Coronary artery (tissue), 2 donors: Measurements from ENCODE around the gene ANKRD18B.
"Not testable (repeated sequence)": the region's sequence is repeated elsewhere in the genome, so short reads cannot be mapped to it uniquely, and the experiment has no call there.

Experiments
- DNase-seq: peaks from one replicate; pipeline ENCODE4 v3.0.0-alpha.2; 2017; ENCODE audit warnings: low spot score
- H3K27ac ChIP-seq, 2 donors: fragments of 200-600 bp; sonication (generic); one replicate each; pipeline ENCODE4 v1.5.1; 2016 to 2019
- H3K4me3 ChIP-seq: fragments of 200-600 bp; sonication (generic); 2 replicates; pipeline ENCODE4 v1.5.1; 2016; ENCODE audit warnings: mild to moderate bottlenecking, moderate library complexity
- CTCF ChIP-seq: fragments of 200-600 bp; sonication (generic); IDR thresholded peaks from one replicate; pipeline ENCODE4 v1.5.1; 2019; ENCODE audit warnings: antibody characterized with exemption

The ANKRD18B gene

DNA sequence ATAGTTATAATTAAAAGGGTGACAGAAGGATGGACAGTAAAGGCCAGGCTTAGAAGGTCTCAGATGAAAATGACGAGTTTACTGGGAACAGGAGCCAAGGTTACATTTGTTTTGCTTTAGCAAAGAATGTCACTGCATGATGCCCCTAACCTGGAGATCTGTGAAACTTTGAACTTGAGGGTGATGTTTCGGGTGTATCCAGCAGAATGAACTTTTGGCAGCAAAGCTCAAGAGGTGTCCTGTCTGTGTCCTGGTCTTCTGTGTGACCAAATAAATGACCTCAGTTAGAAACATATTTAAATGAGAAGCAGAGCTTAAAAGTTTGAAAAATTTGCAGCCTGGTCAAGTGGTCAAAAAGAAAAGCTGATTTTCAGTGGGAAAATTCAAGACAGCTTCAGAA, 64.8 kb downstream of the ANKRD18B start:
- not testable (repeated sequence) for H3K27ac ChIP-seq, DNase-seq, H3K4me3 ChIP-seq

DNA sequence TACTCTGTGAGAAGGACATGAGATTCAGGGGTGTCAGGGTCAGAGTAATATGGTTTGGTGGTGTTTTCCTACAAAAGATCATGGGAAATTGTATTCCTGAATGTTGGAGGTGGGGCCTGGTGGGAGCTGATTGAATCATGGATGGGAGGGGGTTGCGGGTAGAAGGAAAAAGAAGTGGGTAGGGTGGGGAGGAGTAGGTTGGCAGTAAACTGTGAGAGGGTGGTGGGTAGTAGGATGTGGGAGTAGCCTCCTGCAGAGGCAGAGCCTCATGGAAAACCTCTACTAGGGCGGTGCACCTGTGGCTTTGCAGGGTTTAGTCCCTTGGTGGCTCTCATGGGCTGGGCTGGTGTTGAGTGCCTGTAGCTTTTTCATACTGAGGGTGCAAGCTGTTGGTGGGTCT, 66.8 kb downstream of the ANKRD18B start:
- not testable (repeated sequence) for H3K27ac ChIP-seq, DNase-seq, H3K4me3 ChIP-seq

DNA sequence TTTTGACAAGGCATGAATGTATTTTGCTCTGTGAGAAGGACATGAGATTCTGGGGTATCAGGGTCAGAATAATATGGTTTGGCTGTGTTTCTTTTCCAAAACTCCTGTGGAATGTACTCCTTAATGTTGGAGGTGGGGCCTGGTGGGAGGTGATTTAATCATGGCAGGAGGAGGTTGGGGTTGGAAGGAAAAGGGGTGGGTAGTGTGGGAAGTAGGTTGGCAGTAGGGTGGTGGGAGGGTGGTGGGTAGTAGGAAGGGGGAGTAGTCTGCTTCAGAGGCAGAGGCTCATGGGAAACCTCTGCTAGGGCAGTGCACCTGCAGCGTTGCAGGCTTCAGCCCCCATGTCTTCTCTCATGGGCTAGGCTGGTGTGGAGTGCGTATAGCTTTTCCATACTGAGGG, 72.9 kb downstream of the ANKRD18B start:
- H3K4me3 ChIP-seq, DNase-seq, H3K27ac ChIP-seq: not testable (repeated sequence)

DNA sequence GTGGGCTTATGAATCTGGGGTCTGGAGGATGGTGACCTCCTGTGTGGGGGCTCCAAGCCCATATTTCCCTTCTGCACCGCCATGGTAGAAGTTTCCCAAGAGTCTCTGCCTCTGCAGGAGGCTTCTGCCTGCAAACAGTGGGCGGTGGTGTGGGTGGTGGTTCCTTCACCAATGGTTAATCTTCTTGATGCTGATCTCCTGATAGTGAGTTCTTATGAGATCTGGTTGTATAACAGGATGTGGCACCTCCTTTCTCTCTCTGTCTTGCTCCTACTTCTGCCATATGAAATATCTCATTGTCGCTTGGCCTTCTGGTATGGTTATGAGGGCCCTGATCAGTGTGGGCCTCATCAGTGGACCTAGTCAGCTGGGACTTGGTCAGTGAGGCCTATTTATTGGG, 73.3 kb downstream of the ANKRD18B start:
- not testable (repeated sequence) for DNase-seq, H3K27ac ChIP-seq

DNA sequence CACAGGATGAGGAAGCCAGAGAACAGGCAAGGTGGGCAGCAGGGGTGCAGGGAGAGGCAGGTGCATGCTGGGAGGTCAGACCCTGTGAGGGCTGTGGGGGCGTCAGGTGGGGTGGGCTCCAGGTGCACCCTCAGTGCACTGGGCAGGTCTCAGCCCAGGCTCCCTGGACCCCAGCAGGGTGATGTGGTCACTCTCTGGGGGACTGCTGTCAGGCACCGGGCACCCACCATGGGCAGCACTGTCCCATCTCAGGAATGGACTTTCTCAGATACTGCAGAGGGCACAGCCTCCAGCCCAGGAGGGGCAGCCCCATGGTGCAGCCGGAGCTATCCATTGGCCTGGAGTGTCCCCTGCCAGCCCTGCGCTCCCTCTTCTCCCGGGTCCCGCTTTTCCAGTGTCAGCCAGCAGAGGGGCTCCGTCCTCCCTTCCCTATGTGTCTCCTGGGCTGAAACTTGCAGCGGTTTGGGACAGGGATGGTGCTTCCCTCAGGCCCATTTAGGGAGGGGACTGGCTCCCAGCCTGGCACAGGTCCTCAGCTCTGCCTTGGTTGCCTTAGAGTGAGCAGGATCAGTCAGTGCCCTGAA, 74.8 kb downstream of the ANKRD18B start:
- not testable (repeated sequence) for DNase-seq, H3K27ac ChIP-seq, H3K4me3 ChIP-seq

More for the DNA sequence above, 73.3 kb downstream of the ANKRD18B start:
- H3K4me3 ChIP-seq, result not testable (repeated sequence)

DNA sequence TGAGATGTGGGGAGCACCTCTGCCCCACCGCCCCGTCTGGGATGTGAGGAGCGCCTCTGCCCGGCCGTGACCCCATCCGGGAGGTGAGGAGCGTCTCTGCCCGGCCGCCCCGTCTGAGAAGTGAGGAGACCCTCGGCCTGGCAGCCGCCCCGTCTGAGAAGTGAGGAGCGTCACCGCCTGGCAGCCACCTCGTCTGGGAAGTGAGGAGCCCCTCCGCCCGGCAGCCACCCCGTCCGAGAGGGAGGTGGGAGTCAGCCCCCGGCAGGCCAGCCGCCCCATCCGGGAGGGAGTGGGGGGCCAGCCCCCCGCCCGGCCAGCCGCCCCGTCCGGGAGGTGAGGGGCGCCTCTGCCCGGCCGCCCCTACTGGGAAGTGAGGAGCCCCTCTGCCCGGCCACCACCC, 76.9 kb downstream of the ANKRD18B start:
- H3K4me3 ChIP-seq, DNase-seq, H3K27ac ChIP-seq: not testable (repeated sequence)

GRCh38 chr9:33604249-33604648, 80.2 kb downstream of the ANKRD18B start:
- H3K27ac ChIP-seq, DNase-seq, H3K4me3 ChIP-seq: not testable (repeated sequence)

DNA sequence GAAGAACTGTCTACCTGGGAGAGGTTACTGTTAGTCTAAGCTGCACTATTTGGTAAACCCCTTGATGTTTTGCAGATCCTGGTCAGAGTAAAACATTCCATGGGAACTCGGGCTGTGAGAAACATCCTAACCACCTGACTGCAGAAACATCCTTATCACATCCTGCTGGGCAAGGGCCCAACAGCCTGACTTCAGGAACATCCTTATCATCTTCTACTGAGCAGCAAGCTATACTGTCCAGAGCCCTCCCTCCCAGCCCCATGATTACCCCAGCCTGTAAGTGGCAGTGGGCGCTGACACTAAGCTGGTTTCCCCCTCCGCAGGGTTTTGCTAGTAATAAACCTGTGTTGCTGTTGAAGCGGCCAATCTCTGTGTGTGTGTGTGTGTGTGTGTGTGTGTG, 80.9 kb downstream of the ANKRD18B start:
- H3K27ac ChIP-seq, H3K4me3 ChIP-seq, DNase-seq: not testable (repeated sequence)

GRCh38 chr9:33611358-33611757, 87.3 kb downstream of the ANKRD18B start:
- Histone ChIP-seq H3K4me3 (no peak overlapping the region), H3K27ac (no peak overlapping the region)
- DNase-seq, result no peak
- no peak for TF ChIP-seq CTCF

DNA sequence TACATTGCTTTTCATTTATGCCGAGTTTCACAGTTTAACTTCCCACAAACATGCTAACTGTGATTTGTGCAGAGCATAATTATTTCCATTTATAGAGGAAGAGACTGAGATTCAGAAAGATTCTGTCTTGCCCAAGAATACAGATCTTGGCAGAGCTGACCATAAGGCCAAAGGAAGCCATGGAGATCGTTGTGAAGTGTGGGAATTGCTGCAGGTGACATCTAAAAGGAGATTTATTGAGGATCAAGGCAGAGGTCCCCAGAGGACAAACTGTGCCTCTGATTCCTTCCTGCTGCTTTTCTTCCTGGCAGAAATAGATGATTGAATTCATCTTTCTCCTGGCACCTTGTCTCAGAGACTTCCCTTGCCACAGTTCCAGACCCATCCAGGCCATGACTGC, 88.4 kb downstream of the ANKRD18B start:
- not testable (repeated sequence) for H3K4me3 ChIP-seq, H3K27ac ChIP-seq, DNase-seq

GRCh38 chr9:33614001-33614687, 90.1 kb downstream of the ANKRD18B start:
- DNase-seq, result no peak
- no peak for TF ChIP-seq CTCF

GRCh38 chr9:33618370-33618769, 94.3 kb downstream of the ANKRD18B start:
- not testable (repeated sequence) for H3K27ac ChIP-seq, H3K4me3 ChIP-seq

More at GRCh38 chr9:33614001-33614687, 90.1 kb downstream of the ANKRD18B start:
- H3K4me3 ChIP-seq, result no peak overlapping the region
- H3K27ac ChIP-seq, result no peak overlapping the region

More at GRCh38 chr9:33618370-33618769, 94.3 kb downstream of the ANKRD18B start:
- DNase-seq, result not testable (repeated sequence)
